Right ventricle myocardium inferior (tissue), 1 donor: ENCODE measurements around the gene GDI1. TPM values are rescaled to one million over a fixed set of nuclear protein-coding genes. Genes with fewer than 3 reads are reported as not detected.

Source experiments
- ATAC-seq: fragments of 200-7000 bp; cut with Tn5 transposase; one replicate; pipeline ENCODE4 v1.9.1; 2020; ENCODE audit warnings: mild to moderate bottlenecking, moderate library complexity
- DNase-seq: peaks from one replicate; pipeline ENCODE4 v3.0.0; 2021; ENCODE audit errors: missing footprints
- intact Hi-C: fragments of 100-400 bp; cut with DNase I; formaldehyde crosslinking; loops from one replicate; pipeline ENCODE4 v1.11.0; 2022
- total RNA-seq: library from RNA; stranded (reverse); fragmentation: NEBNext Ultra II Directional; extraction: Animal tissue kit (Norgen Biotek cat#: 25700); gene quantifications from one replicate; pipeline ENCODE4 v1.2.1, GENCODE V29; 2021
- donor health status: DM: no; HTN: yes; CAD: no; lungs with severe emphysema.

Gene GDI1
- total RNA-seq, 1 donor from 2014 or later: 85.2 TPM

- intact Hi-C loops: no loop called here
- no peak for ATAC-seq
- DNase-seq: no peak
Measured at GRCh38 chrX:154449618-154450017, 12.7 kb downstream of the GDI1 start.

GRCh38 chrX:154450312-154450711 lies 13.4 kb downstream of the GDI1 start:
- DNase-seq: no peak
- intact Hi-C loops: no loop called here
- ATAC-seq: no peak

GRCh38 chrX:154452823-154453222 lies 15.9 kb downstream of the GDI1 start:
- ATAC-seq: no peak
- DNase-seq: no peak

GRCh38 chrX:154457491-154458115 lies 20.6 kb downstream of the GDI1 start:
- no peak for DNase-seq
- intact Hi-C loops: loop anchor here (2.0 kb wide), 1 partner anchor 21 kb away; the partner anchor contains the start of gene LAGE3
- ATAC-seq: peak; percentile 57

More at GRCh38 chrX:154452823-154453222, 15.9 kb downstream of the GDI1 start:
- intact Hi-C loops: no loop called here

- peak; percentile 70 for ATAC-seq
- intact Hi-C loops: loop anchor here (2.0 kb wide), 1 partner anchor 20 kb away; the partner anchor contains the start of gene LAGE3
Measured at GRCh38 chrX:154458116-154458953, 21.4 kb downstream of the GDI1 start, which contains the start of gene PLXNA3. TSS of gene PLXNA3 (plus strand) at chrX:154458281. CDS start at chrX:154460184, 1,903 bp downstream.

GRCh38 chrX:154458954-154459778 lies 22.2 kb downstream of the GDI1 start:
- intact Hi-C loops: loop anchor here (2.0 kb wide), 1 partner anchor 20 kb away; the partner anchor contains the start of gene LAGE3
- ATAC-seq (peak; percentile 84), DNase-seq (no peak)

More at GRCh38 chrX:154458116-154458953, 21.4 kb downstream of the GDI1 start, which contains the start of gene PLXNA3:
- peak; percentile 70 for DNase-seq

GRCh38 chrX:154459832-154460231 lies 22.9 kb downstream of the GDI1 start:
- intact Hi-C loops: loop anchor here (2.0 kb wide), 1 partner anchor 19 kb away; the partner anchor contains the start of gene LAGE3
- no peak for DNase-seq
- ATAC-seq: no peak

- DNase-seq (no peak), ATAC-seq (no peak)
- intact Hi-C loops: no loop called here
Measured at GRCh38 chrX:154460326-154460725, 23.4 kb downstream of the GDI1 start.

- intact Hi-C loops: no loop called here
- no peak for DNase-seq
- ATAC-seq: no peak
Measured at GRCh38 chrX:154462396-154462795, 25.4 kb downstream of the GDI1 start.

GRCh38 chrX:154463611-154464220 lies 26.8 kb downstream of the GDI1 start:
- ATAC-seq (no peak), DNase-seq (no peak)
- intact Hi-C loops: no loop called here

- intact Hi-C loops: no loop called here
- DNase-seq (no peak), ATAC-seq (no peak)
Measured at GRCh38 chrX:154464806-154465365, 27.9 kb downstream of the GDI1 start.

GRCh38 chrX:154465601-154466000 lies 28.6 kb downstream of the GDI1 start:
- no peak for ATAC-seq
- intact Hi-C loops: no loop called here
- no peak for DNase-seq

GRCh38 chrX:154466036-154466435 lies 29.1 kb downstream of the GDI1 start:
- no peak for DNase-seq
- no peak for ATAC-seq
- intact Hi-C loops: no loop called here

GRCh38 chrX:154466907-154467306 lies 30.0 kb downstream of the GDI1 start:
- intact Hi-C loops: no loop called here
- no peak for DNase-seq
- ATAC-seq: no peak

GRCh38 chrX:154467556-154467955 lies 30.6 kb downstream of the GDI1 start:
- ATAC-seq (no peak), DNase-seq (no peak)
- intact Hi-C loops: no loop called here

GRCh38 chrX:154468217-154468616 lies 31.3 kb downstream of the GDI1 start:
- intact Hi-C loops: no loop called here
- no peak for ATAC-seq
- DNase-seq: no peak

- intact Hi-C loops: no loop called here
- DNase-seq: no peak
- ATAC-seq: no peak
Measured at GRCh38 chrX:154469114-154469513, 32.2 kb downstream of the GDI1 start.

- DNase-seq (no peak), ATAC-seq (no peak)
- intact Hi-C loops: no loop called here
Measured at GRCh38 chrX:154469880-154470279, 32.9 kb downstream of the GDI1 start.
